ENCODE data around the gene GFER.
"Not testable (repeated sequence)": the region's sequence is repeated elsewhere in the genome, so short reads cannot be mapped to it uniquely, and the experiment has no call there.

The GFER gene

DNA sequence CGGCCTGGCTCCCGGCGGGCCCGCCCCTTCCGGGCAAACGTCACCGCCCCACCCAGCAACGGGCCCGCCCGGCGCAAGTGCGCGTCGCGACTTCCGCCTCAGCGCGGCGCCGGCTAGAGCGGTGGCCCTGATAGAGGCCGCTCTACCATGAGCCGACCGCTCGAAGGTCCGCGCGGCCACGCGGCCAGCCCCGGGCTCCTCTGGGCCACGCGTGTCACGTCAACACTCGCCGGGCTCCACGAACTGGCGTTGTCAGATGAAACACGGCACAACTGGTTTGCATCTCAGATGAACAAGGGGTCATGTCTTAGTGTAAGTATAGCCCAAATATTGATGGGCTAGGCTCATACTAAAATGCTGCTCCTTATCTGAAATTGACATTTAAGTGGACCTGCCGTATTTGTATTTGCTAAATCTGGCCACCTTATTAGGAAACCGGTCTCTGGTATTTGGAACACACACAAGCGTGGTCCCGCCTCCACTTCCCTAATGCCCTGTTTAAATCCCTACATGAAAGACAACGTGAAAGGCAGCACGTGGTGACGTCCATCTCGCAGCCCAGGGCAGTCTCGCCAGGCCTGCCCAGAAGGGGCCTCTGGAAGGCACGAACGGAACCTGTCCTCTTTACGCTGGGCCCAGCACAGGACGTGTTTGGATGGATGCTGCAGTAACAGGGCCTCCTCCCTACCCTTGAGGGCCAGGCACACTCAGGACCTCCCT lies 26.0 kb downstream of the GFER start, which contains the start of gene ZNF598:
Gene ZNF598 (minus strand): TSS at position 31 of the 720 bp plus-strand sequence.
- H3K27ac ChIP-seq, result peak within 1 kb of the TSS; percentile 99
- no peak; the same call in 1 of the 2 replicates for TF ChIP-seq ZFX (IDR thresholded peaks at IDR 0.05)
- TF ChIP-seq, protein P1, sequence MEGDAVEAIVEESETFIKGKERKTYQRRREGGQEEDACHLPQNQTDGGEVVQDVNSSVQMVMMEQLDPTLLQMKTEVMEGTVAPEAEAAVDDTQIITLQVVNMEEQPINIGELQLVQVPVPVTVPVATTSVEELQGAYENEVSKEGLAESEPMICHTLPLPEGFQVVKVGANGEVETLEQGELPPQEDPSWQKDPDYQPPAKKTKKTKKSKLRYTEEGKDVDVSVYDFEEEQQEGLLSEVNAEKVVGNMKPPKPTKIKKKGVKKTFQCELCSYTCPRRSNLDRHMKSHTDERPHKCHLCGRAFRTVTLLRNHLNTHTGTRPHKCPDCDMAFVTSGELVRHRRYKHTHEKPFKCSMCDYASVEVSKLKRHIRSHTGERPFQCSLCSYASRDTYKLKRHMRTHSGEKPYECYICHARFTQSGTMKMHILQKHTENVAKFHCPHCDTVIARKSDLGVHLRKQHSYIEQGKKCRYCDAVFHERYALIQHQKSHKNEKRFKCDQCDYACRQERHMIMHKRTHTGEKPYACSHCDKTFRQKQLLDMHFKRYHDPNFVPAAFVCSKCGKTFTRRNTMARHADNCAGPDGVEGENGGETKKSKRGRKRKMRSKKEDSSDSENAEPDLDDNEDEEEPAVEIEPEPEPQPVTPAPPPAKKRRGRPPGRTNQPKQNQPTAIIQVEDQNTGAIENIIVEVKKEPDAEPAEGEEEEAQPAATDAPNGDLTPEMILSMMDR (conservative IDR thresholded peaks at IDR 0.05), result no peak; the same call in 1 of the 2 replicates

DNA sequence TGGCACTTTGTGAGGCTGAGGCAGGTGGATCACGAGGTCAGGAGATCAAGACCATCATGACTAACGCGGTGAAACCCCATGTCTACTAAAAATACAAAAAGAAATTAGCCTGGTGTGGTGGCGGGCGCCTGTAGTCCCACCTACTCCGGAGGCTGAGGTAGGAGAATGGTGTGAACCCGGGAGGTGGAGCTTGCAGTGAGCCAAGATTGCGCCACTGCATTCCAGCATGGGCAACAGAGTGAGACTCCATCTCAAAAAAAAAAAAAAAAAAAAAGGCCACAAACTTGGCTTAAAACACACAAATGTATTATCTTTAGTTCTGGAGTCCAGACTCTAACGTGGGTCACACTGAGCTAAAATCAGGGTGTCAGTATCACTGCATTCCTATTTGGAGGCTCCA lies 27.7 kb downstream of the GFER start:
- H3K27ac ChIP-seq, result not testable (repeated sequence)

DNA sequence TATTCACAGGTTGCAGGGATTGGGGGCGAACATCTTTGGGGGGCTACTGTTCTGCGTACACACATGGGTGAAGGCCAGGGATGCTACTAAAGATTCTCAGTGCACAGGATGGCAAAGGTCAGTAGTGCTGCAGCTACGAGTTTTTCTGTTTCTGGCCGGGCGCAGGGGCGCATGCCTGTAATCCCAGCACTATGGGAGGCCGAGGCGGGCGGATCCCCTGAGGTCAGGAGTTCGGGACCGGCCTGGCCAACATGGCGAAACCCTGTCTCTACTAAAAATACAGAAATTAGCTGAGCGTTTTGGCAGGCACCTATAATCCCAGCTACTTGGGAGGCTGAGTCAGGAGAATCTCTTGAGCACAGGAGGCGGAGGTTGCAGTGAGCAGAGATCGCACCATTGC lies 29.5 kb downstream of the GFER start:
- TF ChIP-seq, protein P1 (conservative IDR thresholded peaks at IDR 0.05), result no peak
- TF ChIP-seq ZFX (IDR thresholded peaks at IDR 0.05), result no peak
- no peak overlapping the region for H3K27ac ChIP-seq

DNA sequence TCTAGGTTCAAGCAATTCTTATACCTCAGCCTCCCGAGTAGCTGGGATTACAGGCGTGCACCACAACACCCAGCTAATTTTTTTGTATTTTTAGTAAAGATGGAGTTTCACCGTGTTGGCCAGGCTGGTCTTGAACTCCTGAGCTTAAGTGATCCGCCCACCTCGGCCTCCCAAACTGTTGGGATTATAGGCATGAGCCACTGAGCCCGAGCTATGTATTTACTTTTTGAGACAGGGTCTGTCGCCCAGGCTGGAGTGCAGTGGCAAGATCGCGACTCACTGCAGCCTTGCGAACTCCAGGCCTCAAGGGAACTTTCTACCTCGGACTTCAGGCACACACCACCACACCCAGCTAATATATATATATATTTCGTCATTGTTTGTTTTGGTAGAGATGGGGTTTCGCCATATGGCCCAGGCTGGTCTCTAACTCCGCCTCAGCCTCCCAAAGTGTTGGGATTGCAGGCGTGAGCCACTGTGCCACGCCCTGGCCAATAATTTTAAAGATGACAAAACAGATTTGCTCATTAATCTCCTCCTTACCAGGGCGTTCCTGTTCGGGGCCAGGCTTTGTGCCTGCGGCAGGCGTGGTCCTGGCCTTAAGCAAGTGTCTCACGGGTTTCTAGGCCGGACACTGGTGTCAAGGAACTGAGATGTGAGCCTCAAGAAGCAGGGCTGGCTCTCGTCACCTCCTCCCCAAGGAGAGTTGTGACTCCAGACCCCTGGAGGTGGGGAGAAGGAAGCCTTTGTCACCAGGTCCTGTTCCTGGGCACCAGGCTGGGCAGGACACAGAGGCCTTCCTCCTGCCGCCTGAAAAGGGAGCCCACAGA lies 31.3 kb downstream of the GFER start:
- peak overlapping the region; percentile 89 for H3K27ac ChIP-seq
- TF ChIP-seq ZFX (IDR thresholded peaks at IDR 0.05), result no peak
- TF ChIP-seq, protein P1 (conservative IDR thresholded peaks at IDR 0.05), result no peak

DNA sequence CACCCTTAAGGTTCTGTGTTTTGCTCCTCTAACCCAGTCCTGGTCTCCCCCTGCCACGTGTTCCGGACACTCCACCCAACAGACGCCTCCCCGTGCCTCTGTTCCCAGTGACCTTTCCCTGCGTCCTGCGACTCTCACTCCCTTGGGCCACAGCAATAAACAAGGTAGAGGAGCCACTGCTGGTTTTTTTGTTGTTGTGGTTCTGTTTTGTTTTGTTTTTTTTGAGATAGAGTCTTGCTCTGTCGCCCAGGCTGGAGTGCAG lies 31.9 kb downstream of the GFER start:
- TF ChIP-seq ZFX (IDR thresholded peaks at IDR 0.05), result no peak
- TF ChIP-seq, protein P1 (conservative IDR thresholded peaks at IDR 0.05), result no peak
- peak overlapping the region; percentile 89 for H3K27ac ChIP-seq

DNA sequence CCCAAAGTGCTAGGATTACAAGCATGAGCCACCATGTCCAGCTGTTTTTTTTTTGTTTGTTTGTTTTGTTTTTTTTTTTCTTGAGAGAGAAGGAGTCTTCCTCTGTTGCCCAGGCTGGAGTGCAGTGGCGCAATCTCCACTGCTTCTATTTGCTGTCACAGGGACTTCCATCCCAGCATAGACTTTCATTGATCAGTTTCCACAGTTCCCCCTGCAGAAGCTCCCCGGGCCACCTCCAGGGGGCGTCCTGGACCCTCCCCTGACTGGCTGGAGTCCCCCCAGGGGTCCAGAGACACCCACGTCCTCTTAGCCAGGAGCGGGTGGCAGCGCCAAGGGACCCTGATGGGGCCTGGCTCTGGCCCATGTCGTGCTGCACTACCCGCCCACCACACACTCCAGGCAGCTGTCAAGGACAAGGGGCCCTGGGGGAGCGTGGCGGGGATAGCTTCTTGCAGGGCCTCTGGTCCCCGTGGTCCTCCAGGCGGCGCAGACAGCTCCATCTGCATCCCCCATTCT lies 32.5 kb downstream of the GFER start:
- TF ChIP-seq, protein P1 (conservative IDR thresholded peaks at IDR 0.05), result peak; percentile 68
- no peak for TF ChIP-seq ZFX (IDR thresholded peaks at IDR 0.05)
- H3K27ac ChIP-seq, result peak overlapping the region; percentile 89

DNA sequence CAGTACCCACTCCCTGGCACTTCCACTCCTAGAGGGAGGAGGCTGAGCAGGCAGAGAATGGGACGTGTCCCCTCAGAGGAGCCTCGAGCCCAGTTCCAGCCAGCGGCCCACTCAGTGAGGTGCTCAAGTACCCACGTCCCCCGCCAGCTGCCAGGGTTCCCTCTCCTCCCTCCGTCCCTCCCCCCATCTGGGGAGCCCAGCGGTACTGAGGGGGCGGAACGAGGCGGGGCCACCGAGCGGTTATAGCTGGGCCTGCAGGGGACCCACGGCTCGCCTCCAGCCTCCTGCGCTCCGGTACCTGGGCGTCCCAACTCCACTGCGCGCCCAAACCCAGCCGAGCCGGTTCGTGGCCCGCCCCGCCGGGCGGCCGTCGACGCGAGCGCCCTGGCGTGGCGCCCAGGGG lies 35.5 kb downstream of the GFER start, which contains the start of gene NPW:
Gene NPW (plus strand): TSS at position 268 of the 403 bp plus-strand sequence.
- no peak for TF ChIP-seq ZFX (IDR thresholded peaks at IDR 0.05)
- TF ChIP-seq, protein P1 (conservative IDR thresholded peaks at IDR 0.05), result no peak
- no peak within 1 kb of the TSS for H3K27ac ChIP-seq

All from C4-2B (cell line).